HG03025 (cell line): ENCODE measurements around the gene CNTLN.
A peak's percentile ranks its signal among the peaks of the same experiment; 100 is the strongest.
"Not testable (repeated sequence)": the region's sequence is repeated elsewhere in the genome, so short reads cannot be mapped to it uniquely, and the experiment has no call there.

Experiments used
- ATAC-seq: cut with Tn5 transposase; IDR thresholded peaks from one replicate; pipeline ENCODE4 v1.9.1; 2021; ENCODE audit warnings: mild to moderate bottlenecking, moderate library complexity; ENCODE audit not compliant: unreplicated experiment, low FRiP score

CNTLN gene

DNA sequence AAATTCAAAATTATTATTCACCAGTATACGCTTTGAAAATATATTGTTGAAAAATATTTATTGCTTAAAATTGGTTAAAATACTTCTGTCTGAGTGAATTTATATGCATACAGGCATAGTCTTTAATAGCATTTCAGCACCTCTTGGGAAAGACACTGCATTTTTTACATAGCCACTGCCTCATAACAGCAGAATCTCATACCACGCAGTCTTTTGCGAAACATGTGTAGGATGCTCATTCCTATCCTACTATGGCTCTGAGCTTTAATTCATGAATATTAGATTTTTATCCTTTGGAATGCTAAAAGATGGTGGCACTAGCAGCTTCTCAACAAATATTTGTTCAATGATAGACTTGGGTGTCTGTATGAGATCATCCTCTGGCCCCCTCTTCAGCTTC lies 350.1 kb downstream of the CNTLN start:
- no peak for ATAC-seq

DNA sequence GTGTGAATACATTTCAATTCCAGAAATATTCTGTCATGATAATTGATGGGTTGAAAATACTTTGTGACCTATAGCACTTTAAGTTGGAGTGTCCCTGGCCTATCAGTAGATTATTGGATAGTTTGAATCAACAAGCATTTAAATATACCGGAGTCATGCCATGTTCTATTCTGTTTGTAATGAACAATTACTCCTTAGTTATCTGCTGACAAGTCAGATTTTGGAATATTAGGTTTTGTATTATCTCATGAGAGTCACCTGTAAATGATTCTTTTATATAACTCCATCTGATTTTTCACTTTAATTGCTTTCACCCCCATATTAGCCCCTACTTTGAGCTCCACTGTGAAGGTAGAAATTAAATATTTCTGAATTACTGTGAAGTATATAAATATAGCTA lies 351.6 kb downstream of the CNTLN start:
- no peak for ATAC-seq

DNA sequence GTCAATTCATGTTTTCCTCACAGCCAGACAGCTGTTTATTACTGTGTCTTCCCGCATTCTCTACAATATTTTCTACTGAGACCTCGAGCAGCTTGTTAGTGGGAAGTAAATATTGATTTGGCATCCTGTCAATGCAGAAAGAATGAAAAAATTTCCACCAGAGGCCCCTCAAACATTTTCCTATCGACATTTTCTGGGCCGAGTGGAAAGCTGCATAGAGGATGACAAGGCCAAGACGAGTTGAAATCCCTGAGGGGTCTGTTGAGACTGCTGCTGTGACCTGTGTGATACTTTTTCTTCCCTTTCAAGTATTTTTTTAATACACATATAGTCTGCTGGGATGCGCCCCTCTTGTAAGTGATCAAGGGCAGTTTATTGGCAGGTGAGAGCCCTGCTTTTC lies 352.6 kb downstream of the CNTLN start:
- ATAC-seq: no peak

DNA sequence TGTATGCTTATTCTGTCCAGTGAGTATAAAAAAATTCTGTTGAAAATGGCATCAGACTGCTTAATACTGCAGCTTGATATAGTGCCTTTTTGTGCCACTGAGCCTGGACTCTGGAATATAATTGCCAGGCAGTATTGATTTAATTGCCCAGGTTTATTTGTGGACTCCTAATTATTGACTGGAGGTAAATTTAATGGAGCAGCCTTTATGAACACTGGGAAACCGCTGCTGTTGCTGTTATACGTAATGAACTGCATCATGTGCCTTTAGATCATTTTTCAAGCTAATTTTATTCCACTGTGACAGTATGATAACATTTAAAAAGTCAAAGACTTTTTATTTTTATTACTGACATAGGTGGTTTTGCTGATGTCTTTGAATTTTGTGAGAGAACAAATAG lies 353.8 kb downstream of the CNTLN start:
- no peak for ATAC-seq

DNA sequence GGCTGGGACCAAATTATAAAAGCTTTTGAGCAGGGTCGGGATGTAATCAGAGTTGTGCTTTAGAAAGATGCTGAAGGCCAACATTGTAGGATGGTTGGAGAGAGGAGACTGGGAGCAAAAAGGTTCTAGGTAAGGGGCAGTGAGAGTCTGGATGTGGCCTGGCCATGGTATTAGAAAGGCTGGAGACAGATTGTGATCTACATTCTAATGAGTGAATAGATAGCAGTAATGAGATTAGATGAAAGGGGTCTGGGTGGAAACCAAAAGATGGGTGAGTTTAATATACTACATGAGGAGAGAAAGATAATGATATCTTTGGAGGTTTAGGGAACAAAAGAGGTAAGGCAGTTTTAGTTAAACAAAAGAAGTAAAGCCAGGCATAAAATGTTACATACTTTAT lies 355.3 kb downstream of the CNTLN start:
- ATAC-seq: no peak

DNA sequence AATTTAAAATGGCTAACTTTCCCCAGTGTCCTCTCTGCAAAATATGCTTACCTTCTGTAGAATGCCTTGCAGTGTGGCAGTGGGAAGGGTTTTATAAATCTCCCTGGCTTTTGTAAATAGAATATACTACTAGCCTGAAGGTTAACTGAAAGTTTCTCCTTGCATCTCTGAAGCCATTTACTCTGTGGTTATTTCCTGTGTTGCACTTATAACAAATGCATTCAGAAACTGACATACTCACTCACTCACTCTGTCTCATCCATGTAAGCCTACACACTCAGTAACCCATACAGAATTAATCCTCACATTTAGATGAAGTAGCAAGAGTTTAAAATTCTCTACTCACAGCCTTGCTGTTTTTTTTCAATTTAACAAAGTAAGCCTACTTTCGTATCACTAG lies 356.9 kb downstream of the CNTLN start:
- no peak for ATAC-seq

DNA sequence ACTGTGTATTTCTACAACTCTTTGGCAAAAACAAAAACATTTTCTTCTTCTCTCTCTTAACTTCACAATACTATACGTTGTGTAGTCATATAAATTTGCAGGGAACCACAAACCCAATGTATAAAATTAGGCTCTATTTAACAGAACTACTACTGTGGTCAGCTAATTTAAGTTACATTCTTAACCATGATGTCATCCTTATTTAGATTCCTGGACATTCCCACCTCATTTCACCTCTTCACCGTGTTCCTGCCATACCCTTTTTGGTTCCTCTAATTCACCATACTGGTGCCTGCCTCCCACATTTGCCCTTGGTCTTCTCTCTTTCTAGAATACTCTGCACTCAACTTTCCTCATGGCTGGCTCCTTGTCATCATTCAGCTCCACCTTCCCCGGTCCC lies 368.4 kb downstream of the CNTLN start:
- no peak for ATAC-seq

DNA sequence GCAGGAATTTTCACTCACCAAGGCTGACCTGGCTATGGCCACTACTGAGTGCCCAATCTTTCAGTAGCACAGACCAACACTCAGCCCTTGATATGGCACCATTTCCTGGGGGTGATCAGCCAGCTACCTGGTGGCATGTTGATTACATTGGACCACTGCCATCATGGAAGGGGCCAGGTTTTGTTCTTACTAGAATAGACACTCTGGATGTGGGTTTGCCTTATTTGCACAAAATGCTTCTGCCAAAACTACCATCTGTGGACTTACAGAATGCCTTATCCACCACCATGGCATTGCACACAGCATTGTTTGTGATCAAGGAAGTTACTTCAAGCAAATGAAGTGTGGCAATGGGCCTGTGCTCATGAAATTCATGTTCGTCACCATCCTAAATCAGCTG lies 374.3 kb downstream of the CNTLN start:
- ATAC-seq: no peak

DNA sequence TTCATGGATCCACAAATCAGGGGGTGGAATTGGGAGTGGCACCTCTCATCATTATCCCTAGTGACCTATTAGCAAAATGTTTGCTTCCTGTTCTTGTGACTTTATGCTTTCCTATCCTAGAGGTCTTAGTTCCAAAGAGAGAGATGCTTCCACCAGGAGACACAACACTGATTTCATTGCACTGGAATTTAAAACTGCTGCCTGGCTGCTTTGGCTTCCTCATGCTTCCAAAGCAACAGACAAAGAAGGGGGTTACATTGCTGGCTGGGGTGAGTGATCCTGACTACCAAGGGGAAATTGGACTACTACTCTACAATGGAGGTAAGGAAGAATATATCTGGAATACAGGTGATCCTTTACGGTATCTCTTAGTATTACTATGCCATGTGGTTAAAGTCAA lies 374.9 kb downstream of the CNTLN start:
- no peak for ATAC-seq

DNA sequence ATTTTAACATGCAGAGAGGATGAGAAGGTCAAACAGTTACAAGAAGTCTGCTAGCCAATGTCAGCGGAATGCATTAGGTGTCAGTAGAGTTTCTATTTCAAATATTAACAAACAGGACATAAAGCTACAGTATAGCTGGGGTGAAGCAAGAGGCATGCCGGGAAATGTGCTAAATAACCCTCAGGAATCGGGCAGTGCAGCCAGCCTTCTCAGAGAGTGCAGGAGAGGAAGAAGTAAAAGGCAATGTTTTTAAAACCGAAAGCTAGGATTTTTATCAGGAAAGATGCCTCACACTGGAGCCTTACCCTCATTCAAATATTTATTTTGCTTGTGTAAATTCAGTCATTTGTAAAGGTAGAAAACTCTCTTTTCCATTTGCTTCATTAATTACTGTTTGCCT lies 384.9 kb downstream of the CNTLN start:
- no peak for ATAC-seq

DNA sequence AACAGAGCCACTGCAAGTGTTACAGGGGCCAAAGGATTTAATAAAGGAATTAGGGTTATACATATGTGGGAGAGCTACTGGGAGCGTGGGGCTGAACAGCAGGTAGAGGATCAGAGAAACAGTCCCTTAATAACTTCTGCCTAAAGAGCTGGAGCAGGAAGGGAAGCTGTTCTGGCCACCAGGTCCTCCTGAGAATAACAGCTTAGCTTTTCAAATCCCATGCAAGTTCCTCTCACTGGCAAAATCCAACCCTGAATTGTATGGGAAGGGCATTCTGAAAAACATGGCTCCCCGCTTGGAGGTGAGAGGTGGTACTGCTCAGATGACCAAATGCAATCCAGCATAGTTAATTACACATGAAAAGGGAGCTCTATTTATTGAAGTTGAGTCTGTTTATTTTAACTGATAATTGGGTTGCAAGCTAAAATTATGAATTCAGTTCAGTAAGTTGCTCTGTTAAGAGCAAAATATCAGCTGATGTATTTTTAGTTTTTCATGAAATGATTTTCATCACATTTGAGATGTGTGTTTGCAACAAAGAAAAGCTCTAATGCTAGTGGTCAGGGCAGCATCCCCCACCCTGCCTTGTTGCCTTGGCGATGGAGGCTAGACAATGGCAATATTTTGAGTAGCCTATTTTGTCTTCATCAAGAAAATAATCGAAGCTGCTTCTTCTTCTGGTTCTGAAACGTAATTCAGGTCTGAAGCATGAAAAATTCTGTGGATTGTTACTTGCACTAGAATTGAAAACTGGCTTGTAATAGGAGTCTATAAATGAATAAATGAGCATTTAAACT lies 385.6 kb downstream of the CNTLN start:
- no peak for ATAC-seq

DNA sequence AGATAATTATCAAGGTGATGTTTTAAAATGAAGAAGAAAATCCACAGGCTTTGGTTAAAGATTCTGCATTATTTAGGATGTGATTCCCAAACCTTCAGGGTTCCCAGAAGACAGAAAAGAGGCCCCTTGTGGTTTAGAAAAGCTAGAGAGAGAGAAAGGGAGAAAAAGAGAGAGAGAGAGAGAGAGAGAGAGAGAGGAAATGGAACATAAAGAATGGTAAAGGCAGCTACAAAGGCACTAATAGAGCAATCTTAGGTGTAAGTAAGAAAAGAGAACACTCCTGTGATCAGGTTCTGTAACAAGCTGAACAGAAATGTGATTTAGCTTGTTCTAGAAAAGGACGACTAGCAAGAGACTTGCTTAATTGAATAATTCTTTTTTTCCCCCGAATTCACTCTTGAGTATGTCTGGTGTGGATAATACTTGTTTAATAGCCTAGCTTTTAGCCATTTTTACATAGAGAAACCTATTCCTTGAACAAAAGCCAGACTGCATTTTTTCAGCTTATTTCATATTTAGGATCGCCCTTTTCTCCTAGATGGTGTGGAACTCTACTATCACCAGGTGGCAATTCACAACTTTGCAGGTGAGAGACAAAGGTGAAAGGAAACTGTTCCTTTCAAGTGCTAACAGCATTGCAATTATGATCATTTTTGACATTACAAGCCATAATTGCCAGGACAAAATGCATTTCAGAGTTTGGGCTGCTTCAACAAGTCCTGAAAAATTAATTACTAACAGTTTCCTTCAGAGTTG lies 386.4 kb downstream of the CNTLN start:
- ATAC-seq: no peak

DNA sequence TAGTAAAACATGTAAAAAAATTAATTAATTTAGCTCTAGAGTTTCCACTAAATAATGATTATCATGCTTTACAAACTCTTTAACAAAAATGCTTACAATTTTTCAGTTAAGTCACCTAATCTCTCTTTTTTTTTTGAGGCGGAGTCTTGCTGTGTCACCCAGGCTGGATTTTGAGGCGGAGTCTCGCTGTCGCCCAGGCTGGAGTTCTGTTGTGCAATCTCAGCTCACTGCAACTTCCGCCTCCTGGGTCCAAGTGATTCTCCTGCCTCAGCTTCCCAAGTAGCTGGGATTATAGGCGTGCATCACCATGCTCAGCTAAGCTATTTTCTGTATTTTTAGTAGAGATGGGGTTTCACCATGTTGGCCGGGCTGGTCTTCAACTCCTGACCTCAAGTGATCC lies 391.9 kb downstream of the CNTLN start:
- ATAC-seq: not testable (repeated sequence)

DNA sequence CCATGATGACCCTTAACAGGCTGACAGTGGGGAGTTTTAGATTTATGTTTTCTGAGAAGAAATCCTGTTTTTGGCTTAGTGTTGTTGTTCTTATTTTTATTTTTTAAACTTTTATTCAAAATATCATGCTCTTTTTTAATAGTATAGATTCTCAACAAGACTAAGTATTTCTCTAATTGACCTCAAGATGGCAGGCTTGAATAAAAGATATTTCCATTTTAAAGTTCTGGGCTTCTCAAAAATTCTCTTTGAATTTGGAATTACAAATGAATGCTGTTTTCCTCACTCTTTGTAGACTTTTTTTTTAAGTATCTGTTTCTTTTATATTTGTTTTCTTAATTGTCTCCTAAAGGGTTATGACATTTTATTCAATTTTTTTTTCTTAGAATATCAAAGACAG lies 394.0 kb downstream of the CNTLN start:
- no peak for ATAC-seq

DNA sequence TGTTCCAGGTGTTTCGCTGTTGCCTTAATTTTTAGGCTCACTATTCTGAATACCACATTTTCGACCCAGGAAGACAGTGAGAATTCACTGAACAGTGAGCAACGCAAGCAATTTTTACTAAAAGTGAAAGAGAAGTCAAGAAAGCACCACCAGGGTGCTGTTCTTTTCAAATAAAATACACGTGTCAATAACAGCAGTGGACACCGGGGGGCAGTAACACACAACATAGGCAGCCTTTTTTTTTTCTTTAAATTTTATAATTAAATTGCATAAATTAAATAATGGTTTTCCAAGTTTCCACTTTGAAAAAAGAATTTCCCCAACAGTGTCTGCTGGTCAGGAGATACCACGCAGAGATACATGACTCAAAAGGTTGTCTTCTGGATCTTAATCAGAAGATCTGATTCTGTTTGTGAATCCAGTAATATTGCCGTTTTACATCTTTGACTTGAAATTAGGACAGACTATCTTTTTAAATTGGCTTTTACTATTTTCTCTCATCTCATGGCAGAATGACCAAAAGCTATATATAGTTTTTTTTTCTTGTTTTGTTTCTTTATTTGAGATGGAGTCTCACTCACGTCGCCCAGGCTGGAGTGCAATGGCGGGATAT lies 396.9 kb downstream of the CNTLN start:
- peak; percentile 82 for ATAC-seq

DNA sequence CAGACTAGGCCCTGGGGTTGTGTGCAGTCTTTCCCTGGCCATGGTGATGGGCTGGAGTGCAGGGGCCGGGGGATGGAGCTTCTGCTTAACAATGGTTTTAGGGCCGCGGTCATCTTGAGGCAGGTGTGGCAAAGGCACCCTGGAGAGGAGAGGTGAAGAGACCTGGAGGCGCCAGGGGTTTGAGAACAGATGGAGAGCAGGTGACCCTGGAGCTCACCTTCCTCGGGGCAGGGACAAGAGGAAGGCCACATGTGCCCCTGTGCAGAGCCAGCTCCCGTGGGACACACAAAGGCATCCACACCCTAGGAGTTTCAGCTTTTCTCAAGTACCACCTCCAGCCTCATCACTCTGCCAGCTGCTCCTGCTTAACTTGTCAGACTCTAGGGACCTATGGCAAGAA lies 397.6 kb downstream of the CNTLN start:
- no peak for ATAC-seq

DNA sequence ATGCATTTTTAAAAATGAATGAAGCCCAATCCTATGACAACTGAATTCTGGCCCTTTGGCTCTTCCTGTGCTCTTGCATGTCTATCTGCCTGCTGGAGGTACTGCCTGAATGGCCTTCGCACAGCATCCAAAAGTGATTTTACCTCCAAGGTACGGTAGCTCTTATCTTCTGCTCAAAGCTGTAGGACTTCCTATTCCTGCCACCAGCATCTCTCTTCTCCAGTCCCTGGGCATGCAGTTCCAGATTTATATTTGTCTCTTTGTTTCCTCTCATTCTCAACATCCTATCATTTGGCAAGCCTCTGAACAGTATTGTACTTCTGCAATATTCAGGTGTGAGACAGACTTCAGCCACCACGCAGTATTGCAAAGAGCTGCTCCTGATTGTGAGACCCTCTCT lies 400.3 kb downstream of the CNTLN start:
- ATAC-seq: no peak

DNA sequence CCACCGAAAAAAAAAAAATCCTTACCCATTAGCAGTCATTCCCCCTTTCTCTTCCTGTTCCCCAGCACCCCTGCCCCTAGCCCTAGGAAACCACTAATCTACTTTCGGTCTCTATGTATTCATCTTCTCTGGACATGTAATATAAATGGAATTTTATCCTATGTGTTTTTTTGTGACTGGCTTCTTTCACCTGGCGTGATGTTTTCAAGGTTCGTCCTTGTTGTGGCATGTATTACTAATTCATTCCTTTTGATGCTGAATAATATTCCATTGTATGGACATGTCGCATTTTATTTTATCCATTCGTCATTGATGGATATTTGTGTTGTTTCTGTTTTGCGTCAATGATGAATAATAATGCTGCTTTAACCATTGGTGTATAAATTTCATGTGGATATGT lies 401.2 kb downstream of the CNTLN start:
- no peak for ATAC-seq

DNA sequence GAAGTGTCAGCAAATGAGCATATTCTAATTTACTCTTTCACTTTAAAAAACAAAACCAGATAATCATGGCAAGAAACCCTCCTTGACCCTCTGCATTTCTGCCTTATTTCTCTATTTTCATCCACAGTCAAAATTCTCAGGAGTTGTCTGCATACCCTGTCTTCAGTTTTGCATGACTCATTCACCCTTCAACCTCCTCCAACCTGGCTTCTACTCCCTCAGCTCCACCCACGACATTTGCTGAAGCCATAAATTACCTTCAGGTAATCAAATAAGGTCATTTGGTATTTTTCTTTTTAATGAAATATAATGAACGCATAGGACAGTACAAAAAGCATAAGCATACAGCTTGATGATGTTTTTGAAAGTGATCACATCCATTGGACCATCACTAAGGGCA lies 416.2 kb downstream of the CNTLN start:
- no peak for ATAC-seq
